H1 (cell line): ENCODE data around the gene LRP1.

ENCODE experiments used
- EP300 ChIP-seq, 2 experiments: IDR thresholded peaks; 1 replicate in 1 of 2; 2 replicates in 1 of 2; pipeline ENCODE4 v1.6.1; 2011 to 2012; ENCODE audit warnings: low read depth in 2 of 2, low read length in 2 of 2, mild to moderate bottlenecking in 2 of 2, borderline replicate concordance in 1 of 2, inconsistent platforms in 1 of 2, moderate library complexity in 1 of 2
- GABPA ChIP-seq: IDR thresholded peaks from 2 replicates; pipeline ENCODE4 v1.6.1; 2011; ENCODE audit warnings: mild to moderate bottlenecking, low read length, moderate library complexity, borderline replicate concordance; ENCODE audit not compliant: insufficient read depth
- JUND ChIP-seq: IDR thresholded peaks from 2 replicates; pipeline ENCODE4 v1.6.1; 2011; ENCODE audit warnings: mild to moderate bottlenecking, improper control_type of control experiment, low read length
- KDM1A ChIP-seq: fragments of 200-600, 300-600 bp; sonication (generic); IDR thresholded peaks from 2 replicates; pipeline ENCODE4 v1.7.1; 2016; ENCODE audit warnings: mild to moderate bottlenecking, low read length, borderline replicate concordance
- POLR2A ChIP-seq, 2 experiments: IDR thresholded peaks; 1 replicate in 1 of 2; 2 replicates in 1 of 2; pipeline ENCODE4 v1.6.1; 2011; ENCODE audit warnings: low read depth in 2 of 2, low read length in 2 of 2, mild to moderate bottlenecking in 2 of 2; ENCODE audit errors: control extremely low read depth in 1 of 2
- POLR2AphosphoS5 ChIP-seq: IDR thresholded peaks from 2 replicates; pipeline ENCODE4 v1.6.1; 2011; ENCODE audit warnings: low read depth, low read length
- SUZ12 ChIP-seq: fragments of 200-600 bp; sonication (generic); IDR thresholded peaks from 2 replicates; pipeline ENCODE4 v1.6.1; 2012; ENCODE audit warnings: mild to moderate bottlenecking, inconsistent platforms, low read length, moderate library complexity, mixed read lengths
- TAF1 ChIP-seq: IDR thresholded peaks from 2 replicates; pipeline ENCODE4 v1.6.1; 2011; ENCODE audit warnings: mild to moderate bottlenecking, low read depth, low read length
- TF ChIP-seq, protein P1 (sequence below), 3 experiments: IDR thresholded peaks; 1 replicate in 2 of 3; 2 replicates in 1 of 3; pipeline versions ENCODE4 v1.5.1 to v1.6.1; 2011; ENCODE audit warnings: low read length in 3 of 3, mild to moderate bottlenecking in 3 of 3, inconsistent platforms in 2 of 3, low read depth in 1 of 3, moderate library complexity in 1 of 3; ENCODE audit not compliant: insufficient read depth in 1 of 3; ENCODE audit errors: control extremely low read depth in 1 of 3
- TF ChIP-seq, protein P2 (sequence below): IDR thresholded peaks from 2 replicates; pipeline ENCODE4 v1.6.1; 2012; ENCODE audit warnings: inconsistent platforms

DNA sequence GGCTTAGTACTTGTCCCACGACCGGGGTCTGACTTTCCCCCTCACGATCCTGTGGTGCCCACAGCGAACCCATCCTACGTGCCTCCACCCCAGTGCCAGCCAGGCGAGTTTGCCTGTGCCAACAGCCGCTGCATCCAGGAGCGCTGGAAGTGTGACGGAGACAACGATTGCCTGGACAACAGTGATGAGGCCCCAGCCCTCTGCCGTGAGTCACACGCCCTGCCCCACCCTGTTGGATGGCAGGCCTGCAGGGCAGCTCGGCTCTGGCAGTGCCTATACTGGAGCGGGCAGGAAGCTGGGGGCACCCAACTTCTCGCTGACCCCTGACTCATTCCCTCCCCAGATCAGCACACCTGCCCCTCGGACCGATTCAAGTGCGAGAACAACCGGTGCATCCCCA, 37.5 kb downstream of the LRP1 start:
- TF ChIP-seq, protein P1, sequence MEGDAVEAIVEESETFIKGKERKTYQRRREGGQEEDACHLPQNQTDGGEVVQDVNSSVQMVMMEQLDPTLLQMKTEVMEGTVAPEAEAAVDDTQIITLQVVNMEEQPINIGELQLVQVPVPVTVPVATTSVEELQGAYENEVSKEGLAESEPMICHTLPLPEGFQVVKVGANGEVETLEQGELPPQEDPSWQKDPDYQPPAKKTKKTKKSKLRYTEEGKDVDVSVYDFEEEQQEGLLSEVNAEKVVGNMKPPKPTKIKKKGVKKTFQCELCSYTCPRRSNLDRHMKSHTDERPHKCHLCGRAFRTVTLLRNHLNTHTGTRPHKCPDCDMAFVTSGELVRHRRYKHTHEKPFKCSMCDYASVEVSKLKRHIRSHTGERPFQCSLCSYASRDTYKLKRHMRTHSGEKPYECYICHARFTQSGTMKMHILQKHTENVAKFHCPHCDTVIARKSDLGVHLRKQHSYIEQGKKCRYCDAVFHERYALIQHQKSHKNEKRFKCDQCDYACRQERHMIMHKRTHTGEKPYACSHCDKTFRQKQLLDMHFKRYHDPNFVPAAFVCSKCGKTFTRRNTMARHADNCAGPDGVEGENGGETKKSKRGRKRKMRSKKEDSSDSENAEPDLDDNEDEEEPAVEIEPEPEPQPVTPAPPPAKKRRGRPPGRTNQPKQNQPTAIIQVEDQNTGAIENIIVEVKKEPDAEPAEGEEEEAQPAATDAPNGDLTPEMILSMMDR (IDR thresholded peaks at IDR 0.05; ENCODE audit: control extremely low read depth in 1 of 3, insufficient read depth in 1 of 3, low read depth in 1 of 3, low read length in 3 of 3), result no peak
- TF ChIP-seq GABPA (no peak), POLR2A (IDR thresholded peaks at IDR 0.05; ENCODE audit: control extremely low read depth in 1 of 2, low read depth in 2 of 2, low read length in 2 of 2) (no peak), KDM1A (no peak), EP300 (IDR thresholded peaks at IDR 0.05; ENCODE audit: borderline replicate concordance in 1 of 2, low read depth in 2 of 2, low read length in 2 of 2) (no peak), TAF1 (no peak), JUND (no peak), POLR2AphosphoS5 (no peak), SUZ12 (no peak)
- TF ChIP-seq, protein P2, sequence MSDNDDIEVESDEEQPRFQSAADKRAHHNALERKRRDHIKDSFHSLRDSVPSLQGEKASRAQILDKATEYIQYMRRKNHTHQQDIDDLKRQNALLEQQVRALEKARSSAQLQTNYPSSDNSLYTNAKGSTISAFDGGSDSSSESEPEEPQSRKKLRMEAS, result no peak
